ENCODE results near the gene GUCY2D.

DNA sequence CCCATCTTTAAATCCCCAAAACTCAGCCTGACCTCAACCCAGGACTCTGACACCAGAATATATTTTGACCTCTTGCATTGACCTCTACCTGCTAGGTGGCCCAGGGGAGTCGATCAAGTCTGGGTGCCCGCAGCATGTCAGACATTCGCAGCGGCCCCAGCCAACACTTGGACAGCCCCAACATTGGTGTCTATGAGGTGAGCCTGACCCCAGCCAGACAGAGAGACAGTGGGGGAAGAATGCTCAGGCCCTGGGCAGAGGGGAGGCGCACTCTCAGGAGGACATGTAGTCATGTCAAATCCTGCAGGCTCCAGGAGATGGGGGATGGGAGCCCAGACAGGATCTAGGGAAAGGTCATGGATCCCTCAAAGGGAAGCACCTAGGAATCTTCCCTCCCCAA is 5.4 kb downstream of the GUCY2D start:
- no peak for TF ChIP-seq OSR1 (CRISPR knock-in tag; IDR thresholded peaks at IDR 0.05)
- TF ChIP-seq SNAI2 (CRISPR knock-in tag; IDR thresholded peaks at IDR 0.05): no peak
- TF ChIP-seq ARNTL (CRISPR knock-in tag; IDR thresholded peaks at IDR 0.05; ENCODE audit: borderline replicate concordance, low read depth): no peak
- TF ChIP-seq PATZ1 (CRISPR knock-in tag; IDR thresholded peaks at IDR 0.05; ENCODE audit: borderline replicate concordance): no peak
- TF ChIP-seq BACH2 (CRISPR knock-in tag; IDR thresholded peaks at IDR 0.05; ENCODE audit: borderline replicate concordance): no peak
- no peak for TF ChIP-seq POU6F1 (CRISPR knock-in tag; IDR thresholded peaks at IDR 0.05; ENCODE audit: borderline replicate concordance, low read depth)
- no peak for TF ChIP-seq ZFP30 (CRISPR knock-in tag; IDR thresholded peaks at IDR 0.05)
- no peak for TF ChIP-seq RARB (CRISPR knock-in tag; IDR thresholded peaks at IDR 0.05)
- no peak for TF ChIP-seq ZNF565 (CRISPR knock-in tag; conservative IDR thresholded peaks at IDR 0.05; ENCODE audit: low read depth)
- no peak for TF ChIP-seq TSHZ2 (CRISPR knock-in tag; IDR thresholded peaks at IDR 0.05)
